Measurements from ENCODE around the gene ABCC3. TPM values are rescaled to one million over a fixed set of nuclear protein-coding genes. Genes with fewer than 3 reads are reported as not detected.

Gene ABCC3
- polyA plus RNA-seq, 3 donors = 8.7 to 22.2 (median 21.2) TPM

- no peak for DNase-seq
Observed at GRCh38 chr17:50684612-50685333, 50.1 kb downstream of the ABCC3 start.

- no peak for DNase-seq
Observed at GRCh38 chr17:50685334-50685665, 50.6 kb downstream of the ABCC3 start.

DNA sequence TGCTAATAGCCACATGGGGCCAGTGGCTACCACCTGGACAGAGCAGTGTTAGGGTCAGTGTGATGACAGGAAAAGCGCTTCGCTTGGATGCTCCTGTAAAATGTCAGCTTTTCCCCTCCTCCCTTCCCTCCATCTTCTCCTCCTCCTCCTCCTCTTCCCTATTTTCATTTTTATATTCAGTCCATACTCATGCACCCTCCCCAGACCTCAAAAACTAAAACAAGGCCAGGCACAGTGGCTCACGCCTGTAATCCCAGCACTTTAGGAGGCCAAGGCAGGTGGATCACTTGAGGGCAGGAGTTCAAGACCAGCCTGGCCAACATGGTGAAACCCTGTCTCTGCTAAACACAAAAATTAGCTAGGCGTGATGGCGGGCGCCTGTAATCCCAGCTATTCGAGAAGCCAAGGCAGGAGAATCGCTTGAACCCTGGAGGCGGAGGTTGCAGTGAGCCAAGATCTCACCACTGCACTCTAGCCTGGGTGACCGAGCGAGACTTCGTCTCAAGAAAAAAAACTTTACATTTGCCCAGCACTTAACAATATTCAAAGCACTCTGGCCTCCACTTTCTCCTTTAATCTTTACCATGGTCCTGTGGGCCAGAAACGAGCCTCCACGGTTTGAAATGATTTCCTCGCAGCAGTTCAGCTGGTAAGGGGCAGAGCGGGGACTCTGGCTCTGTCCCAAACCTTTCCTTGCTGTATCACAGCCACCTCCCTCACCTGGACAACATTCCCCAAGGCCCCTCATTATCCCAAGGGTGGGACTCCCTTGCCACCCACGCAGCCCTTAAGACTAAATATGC is 51.2 kb downstream of the ABCC3 start:
- no peak for DNase-seq

- DNase-seq = no peak
Observed at GRCh38 chr17:50686494-50687199, 52.0 kb downstream of the ABCC3 start.

DNA sequence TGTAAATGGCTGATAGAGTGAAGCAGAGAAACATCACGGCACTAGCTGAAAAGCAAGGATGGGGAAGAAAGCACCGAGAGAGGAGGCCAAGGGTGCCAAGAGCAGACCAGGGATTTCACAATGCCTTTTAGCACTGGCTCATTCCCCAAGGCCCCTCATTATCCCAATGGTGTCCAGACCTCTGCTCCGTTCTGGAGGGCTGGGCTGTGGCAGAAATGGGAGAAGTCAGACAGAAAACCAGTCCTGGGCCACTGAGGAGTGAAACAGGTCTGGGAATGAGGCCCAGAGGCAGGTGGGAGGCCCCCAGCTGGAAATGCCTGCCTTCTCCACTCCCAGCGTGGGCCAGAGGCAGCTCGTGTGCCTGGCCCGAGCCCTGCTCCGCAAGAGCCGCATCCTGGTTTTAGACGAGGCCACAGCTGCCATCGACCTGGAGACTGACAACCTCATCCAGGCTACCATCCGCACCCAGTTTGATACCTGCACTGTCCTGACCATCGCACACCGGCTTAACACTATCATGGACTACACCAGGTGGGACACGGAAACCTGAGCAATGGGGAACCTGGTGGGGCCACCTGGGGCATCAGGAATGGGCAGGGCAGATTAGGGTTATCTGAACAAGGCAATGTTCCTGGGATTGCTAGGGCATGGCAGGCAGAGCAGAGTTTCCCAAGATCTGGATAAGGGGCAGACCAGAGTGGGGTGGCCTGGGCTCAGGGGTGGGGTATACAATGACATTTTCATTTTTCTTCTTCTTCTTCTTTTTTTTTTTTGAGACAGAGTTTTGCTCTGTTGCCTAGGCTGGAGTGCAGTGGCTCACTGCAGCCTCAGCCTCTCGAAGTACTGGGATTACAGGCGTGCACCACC is 52.8 kb downstream of the ABCC3 start:
- DNase-seq = no peak

GRCh38 chr17:50688245-50688644 is 53.6 kb downstream of the ABCC3 start:
- DNase-seq = no peak

DNA sequence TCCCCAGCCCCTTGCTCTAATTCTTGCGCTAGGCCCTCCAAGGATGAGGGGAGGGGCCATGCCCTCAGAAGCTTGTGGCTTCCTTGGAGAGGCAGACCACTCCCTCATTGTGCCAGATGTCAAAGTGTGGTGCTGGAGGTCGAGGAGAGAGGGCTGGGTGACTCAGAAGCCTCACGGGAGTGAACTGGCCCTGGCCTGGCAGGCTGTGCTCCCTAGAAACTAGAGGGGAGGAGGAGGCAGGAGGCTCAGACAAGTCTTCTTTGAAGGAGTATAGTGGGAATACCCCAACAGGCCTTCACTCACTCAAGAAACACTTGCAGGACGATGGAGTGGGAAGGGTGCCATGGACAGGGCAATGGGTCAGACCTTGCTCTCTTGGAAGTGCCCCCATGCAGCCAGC is 54.6 kb downstream of the ABCC3 start:
- DNase-seq = no peak

DNA sequence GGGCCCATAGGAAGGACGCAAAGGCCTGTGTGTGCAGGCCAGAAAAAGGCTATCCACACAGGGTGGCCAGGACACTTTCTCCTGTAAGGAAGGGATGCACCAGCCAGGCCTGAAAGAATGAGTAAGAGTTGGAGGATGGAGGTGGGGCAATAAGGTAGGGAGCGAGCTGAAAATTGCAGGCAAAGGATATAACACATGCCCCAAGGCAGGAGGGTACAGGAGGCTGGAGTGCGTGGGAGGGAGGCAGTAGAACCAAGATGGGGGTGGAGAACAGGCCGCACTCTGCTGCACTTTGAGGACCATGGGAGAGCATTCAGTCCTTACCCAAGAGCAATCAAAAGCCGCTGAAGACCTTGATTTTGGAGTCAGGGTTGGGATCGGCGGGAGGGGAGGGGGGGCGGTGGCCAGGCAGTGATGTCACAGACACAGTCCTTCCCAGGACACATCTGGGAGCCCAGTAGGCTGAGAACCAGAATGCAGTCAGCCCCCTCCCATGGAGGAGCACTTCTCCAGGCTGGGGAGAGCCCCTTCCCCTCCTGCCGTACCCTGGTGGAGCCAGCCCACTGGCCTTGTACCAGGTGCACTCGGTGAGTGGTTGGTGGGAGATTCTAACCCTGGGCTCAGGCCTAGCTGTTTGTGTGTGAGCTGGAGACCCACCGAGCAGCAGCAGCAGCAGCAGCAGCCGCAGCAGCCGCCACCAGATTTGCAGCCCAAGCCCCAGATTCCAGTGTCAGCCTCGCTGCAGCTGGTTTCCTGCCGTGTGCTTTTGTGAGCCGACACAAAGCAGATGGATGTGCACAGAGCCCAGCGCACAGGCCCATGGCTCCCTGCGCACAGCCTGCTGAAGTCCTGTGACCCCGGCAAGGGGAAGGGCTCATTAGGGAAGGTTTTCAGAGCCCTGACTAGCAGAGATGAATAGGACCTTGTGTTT is 55.5 kb downstream of the ABCC3 start:
- no peak for DNase-seq

DNA sequence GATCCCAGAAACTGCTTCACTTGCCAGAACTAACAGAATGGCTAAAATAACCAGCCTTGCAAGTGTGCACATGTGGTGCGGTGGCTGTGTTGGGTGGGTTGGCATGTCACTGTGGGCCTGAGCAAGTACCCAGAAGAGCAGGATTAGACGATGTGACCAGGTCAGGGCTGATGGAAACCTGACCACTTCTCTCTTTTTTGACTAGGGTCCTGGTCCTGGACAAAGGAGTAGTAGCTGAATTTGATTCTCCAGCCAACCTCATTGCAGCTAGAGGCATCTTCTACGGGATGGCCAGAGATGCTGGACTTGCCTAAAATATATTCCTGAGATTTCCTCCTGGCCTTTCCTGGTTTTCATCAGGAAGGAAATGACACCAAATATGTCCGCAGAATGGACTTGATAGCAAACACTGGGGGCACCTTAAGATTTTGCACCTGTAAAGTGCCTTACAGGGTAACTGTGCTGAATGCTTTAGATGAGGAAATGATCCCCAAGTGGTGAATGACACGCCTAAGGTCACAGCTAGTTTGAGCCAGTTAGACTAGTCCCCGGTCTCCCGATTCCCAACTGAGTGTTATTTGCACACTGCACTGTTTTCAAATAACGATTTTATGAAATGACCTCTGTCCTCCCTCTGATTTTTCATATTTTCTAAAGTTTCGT is 56.3 kb downstream of the ABCC3 start:
- DNase-seq = no peak

DNA sequence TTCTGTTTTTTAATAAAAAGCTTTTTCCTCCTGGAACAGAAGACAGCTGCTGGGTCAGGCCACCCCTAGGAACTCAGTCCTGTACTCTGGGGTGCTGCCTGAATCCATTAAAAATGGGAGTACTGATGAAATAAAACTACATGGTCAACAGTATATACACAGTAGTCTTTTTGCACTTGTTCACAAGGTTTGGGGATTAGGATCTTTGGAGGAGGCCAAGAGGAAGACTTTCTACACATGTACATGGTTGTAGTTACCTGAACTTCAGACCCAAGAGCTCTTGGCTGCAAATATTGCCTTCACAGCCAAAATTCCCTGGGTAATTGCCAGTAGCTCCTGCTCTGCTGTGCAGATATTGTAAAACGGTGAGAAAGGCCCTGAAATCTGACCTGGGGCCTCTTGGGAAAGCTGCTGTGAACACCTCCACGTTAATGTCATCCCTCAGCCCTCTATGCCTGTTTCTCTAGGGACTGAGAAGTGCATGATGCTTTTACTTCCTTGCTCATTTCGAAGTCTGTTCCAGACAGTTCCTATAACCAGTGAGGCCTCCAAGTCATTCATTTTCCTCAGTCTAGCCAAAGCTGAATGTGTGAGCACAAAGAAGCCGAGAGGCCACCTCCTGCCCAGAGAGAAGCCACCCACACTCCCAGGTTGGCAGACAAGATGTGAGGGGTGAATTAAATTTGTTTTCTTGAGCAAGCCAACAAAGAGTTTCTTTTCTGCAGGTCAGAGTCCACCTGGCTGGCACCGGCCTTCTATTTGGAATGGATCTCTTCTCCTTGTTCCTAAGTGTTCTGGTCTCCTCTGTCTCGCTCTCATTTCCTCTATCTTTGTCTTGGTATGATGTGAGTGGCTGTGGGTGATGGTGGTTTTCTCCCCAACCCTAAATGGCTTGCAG is 57.1 kb downstream of the ABCC3 start:
- DNase-seq = no peak

DNA sequence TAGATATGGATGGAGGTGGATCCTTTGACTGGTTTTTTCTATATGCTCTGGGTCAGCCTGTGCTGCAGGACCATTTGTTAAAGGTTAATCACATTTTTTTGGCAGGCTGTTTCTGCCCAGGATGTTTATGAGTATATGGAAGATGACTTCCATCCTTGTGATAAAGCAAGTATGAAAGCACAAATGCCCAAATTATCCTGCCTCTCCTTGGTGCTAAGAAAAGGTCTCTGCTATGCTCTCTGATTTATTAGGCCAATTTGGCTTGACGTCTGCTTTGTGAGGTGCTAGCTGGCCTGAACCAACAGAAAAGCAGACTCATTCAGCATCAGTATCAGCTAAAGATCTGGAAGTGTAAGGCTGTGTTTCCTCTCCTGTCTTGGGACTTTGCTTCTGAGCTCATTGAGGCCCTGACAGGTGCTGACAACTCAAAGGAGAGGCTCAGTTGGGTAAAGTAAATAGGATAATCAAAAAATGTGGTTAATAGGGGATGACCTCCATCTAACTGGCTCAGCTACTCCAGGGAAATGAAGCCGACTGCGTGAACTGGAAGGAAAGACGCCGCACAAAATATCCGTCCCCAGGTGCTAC is 57.9 kb downstream of the ABCC3 start:
- no peak for DNase-seq

- DNase-seq = no peak
Observed at GRCh38 chr17:50693036-50693682, 58.5 kb downstream of the ABCC3 start.

DNA sequence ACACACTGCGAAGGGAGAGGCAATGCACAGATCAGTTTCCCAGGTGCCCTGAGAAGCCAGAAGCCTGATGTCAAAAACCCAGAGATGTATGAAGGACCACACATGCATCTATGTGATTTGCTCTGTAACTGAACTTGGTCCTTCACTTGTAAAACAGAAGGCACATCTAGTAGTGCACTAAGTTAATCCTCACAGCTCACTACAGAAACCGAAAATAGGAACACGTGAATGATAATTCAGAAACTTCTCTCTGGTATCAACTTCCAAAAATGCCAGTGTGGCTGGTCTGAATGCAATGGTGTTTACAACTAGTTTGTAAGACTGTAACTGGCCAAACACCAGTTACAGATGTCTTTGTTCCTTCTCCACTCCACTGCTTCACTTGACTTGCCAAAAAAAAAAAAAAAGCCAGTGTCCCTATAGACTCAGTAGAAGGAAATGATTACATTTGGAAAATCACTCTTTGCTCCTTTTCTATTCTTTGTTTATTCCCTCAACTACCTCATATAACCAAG is 61.7 kb downstream of the ABCC3 start:
- no peak for DNase-seq

DNA sequence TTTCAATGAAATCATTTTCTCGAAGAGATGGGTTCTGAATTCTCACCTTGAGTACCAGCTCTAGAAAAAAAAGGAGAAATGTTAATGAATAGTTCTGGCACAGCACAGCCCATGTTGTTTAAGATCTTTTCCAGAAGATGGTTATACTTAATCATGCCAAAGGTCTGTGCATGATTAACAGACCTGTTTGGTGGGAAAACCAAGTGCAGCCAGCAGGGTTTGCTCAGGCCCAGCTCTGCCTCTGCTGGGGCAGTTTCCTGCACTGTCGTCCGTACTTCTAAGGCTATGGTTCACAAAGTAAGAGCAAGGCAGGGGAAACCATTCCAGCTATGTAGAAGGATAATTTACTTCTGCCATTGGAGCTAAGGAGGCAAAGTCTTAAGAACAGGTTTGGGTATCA is 62.4 kb downstream of the ABCC3 start:
- DNase-seq = no peak

DNA sequence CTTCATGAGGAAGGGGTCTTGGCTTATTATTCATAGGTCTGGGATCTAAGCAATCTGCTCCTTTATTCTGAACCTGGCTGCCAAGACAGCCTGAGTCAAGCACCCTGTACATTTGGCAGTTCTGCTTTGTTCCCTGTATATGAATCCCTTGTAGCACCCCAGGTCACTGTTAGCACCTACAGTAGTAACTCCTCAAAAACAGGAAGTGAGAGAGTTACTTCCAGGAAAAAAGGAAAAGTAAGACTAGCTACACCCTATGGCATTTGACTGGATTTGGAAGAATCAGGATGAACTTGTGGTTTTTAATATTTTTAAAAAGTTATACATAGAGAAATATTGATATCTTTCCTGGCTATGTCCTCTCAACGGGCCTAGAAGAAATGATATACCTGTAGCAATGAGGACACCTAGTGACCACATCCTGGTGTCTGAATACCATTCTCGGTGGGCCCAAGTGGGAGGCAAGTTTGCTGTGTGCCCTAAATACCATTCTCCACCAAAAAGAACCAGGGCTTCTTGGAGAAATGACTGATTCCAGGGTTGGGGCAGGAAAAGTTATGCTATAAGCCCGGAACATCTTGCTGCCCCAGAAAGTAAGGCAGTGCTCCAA is 63.1 kb downstream of the ABCC3 start:
- DNase-seq = no peak

GRCh38 chr17:50699410-50699809 is 64.7 kb downstream of the ABCC3 start:
- DNase-seq = no peak

DNA sequence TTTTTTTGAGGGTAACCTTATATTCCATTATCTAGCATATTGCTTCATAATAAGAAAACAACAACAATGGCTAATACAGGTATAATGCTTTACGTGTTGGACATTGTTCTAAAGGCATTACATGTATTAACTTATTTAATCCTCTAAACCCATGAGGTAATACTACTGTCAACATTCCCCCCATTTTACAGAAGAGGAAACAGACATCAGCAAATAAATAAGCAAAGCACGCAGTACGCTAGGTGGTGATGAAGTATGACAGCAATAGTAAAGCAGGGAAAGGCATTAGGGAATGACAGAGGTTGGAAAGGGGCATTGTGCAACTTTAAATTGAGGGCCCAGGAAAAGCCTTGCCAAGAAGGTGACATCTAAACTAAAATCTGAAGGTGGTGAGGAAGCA is 68.5 kb downstream of the ABCC3 start:
- DNase-seq = no peak
